Measurements from ENCODE around the gene EHMT1. TPM values are rescaled to one million over a fixed set of nuclear protein-coding genes. Genes with fewer than 3 reads are reported as not detected.

Gene EHMT1
- total RNA-seq, 2 experiments from 2014 or later = 145 to 295 TPM

- H3K4me1 ChIP-seq (ENCODE audit: insufficient read depth, low read length, poor library complexity, severe bottlenecking) = peaks cover 45% of the 10 kb centered on the region
- H3K27ac ChIP-seq (ENCODE audit: low read depth, low read length, poor library complexity, severe bottlenecking) = no peak overlapping the region
Observed at GRCh38 chr9:137708590-137709284, 89.9 kb downstream of the EHMT1 start.

GRCh38 chr9:137709411-137710101 is 90.8 kb downstream of the EHMT1 start:
- TF ChIP-seq EZH2phosphoT487 (IDR thresholded peaks at IDR 0.05; ENCODE audit: borderline replicate concordance, low read depth, low read length) (no peak), CTCF (conservative IDR thresholded peaks at IDR 0.05; ENCODE audit: low read length) (no peak)
- Histone ChIP-seq H2AFZ (ENCODE audit: low read length) (no peak overlapping the region), H3K4me3 (ENCODE audit: low read depth, low read length, poor library complexity, severe bottlenecking) (no peak overlapping the region), H3K79me2 (ENCODE audit: insufficient read depth, low read depth, low read length) (peaks cover 68% of the 10 kb centered on the region), H4K20me1 (ENCODE audit: insufficient read depth, low read length) (no peaks in the 10 kb centered on the region), H3K4me1 (ENCODE audit: insufficient read depth, low read length, poor library complexity, severe bottlenecking) (peaks cover 39% of the 10 kb centered on the region), H3K9me3 (ENCODE audit: low read length) (peaks cover 16% of the 10 kb centered on the region), H3K36me3 (ENCODE audit: insufficient read depth, low read length) (peaks cover 65% of the 10 kb centered on the region), H3K27ac (ENCODE audit: low read depth, low read length, poor library complexity, severe bottlenecking) (no peak overlapping the region), H3K4me2 (ENCODE audit: low read length) (no peak overlapping the region), H3K9me2 (ENCODE audit: insufficient read depth, low read length) (no peaks in the 10 kb centered on the region)
- intact Hi-C loops (cut with micrococcal nuclease; ENCODE audit: unreplicated experiment) = no loop called here
- ChIA-PET CTCF (ENCODE audit: unreplicated experiment) (no interaction called here), POLR2A (no interaction called here)
- no peak for DNase-seq (ENCODE audit: low spot score)
- no TSS peak for BruUV-seq (replicated peaks)

More at GRCh38 chr9:137708590-137709284, 89.9 kb downstream of the EHMT1 start:
- H3K36me3 ChIP-seq (ENCODE audit: insufficient read depth, low read length) = peaks cover 64% of the 10 kb centered on the region
- peaks cover 7% of the 10 kb centered on the region; the same call in 1 of the 2 replicates for H3K9me3 ChIP-seq (ENCODE audit: low read length)
- H3K9me2 ChIP-seq (ENCODE audit: insufficient read depth, low read length) = no peaks in the 10 kb centered on the region
- no peak overlapping the region for H3K4me3 ChIP-seq (ENCODE audit: low read depth, low read length, poor library complexity, severe bottlenecking)
- POLR2A ChIA-PET = interaction anchor here (0.6 kb wide), 1 partner anchor 8 kb away, joined by 4 read pairs; no protein-coding TSS in a partner anchor
- DNase-seq (ENCODE audit: low spot score) = no peak
- intact Hi-C loops (cut with micrococcal nuclease; ENCODE audit: unreplicated experiment) = no loop called here
- no peak overlapping the region for H3K4me2 ChIP-seq (ENCODE audit: low read length)
- H2AFZ ChIP-seq (ENCODE audit: low read length) = no peak overlapping the region
- TF ChIP-seq CTCF (conservative IDR thresholded peaks at IDR 0.05; ENCODE audit: low read length) = no peak
- TF ChIP-seq EZH2phosphoT487 (IDR thresholded peaks at IDR 0.05; ENCODE audit: borderline replicate concordance, low read depth, low read length) = no peak
- no TSS peak for BruUV-seq (replicated peaks)
- no peaks in the 10 kb centered on the region for H4K20me1 ChIP-seq (ENCODE audit: insufficient read depth, low read length)
- peaks cover 68% of the 10 kb centered on the region for H3K79me2 ChIP-seq (ENCODE audit: insufficient read depth, low read depth, low read length)
- CTCF ChIA-PET (ENCODE audit: unreplicated experiment) = no interaction called here

- H3K4me1 ChIP-seq (ENCODE audit: insufficient read depth, low read length, poor library complexity, severe bottlenecking) = peaks cover 33% of the 10 kb centered on the region
- no peak overlapping the region for H2AFZ ChIP-seq (ENCODE audit: low read length)
- ChIA-PET POLR2A (interaction anchor here (0.6 kb wide), 1 partner anchor 8 kb away, joined by 4 read pairs; no protein-coding TSS in a partner anchor), CTCF (ENCODE audit: unreplicated experiment) (no interaction called here)
- H3K79me2 ChIP-seq (ENCODE audit: insufficient read depth, low read depth, low read length) = peaks cover 70% of the 10 kb centered on the region
- no peak overlapping the region for H3K4me2 ChIP-seq (ENCODE audit: low read length)
- BruUV-seq (replicated peaks) = no TSS peak
- no peaks in the 10 kb centered on the region for H3K9me2 ChIP-seq (ENCODE audit: insufficient read depth, low read length)
- DNase-seq (ENCODE audit: low spot score) = no peak
- no peak overlapping the region for H3K27ac ChIP-seq (ENCODE audit: low read depth, low read length, poor library complexity, severe bottlenecking)
- no peak for TF ChIP-seq CTCF (conservative IDR thresholded peaks at IDR 0.05; ENCODE audit: low read length)
- no peak for TF ChIP-seq EZH2phosphoT487 (IDR thresholded peaks at IDR 0.05; ENCODE audit: borderline replicate concordance, low read depth, low read length)
- intact Hi-C loops (cut with micrococcal nuclease; ENCODE audit: unreplicated experiment) = no loop called here
- H4K20me1 ChIP-seq (ENCODE audit: insufficient read depth, low read length) = no peaks in the 10 kb centered on the region
- H3K36me3 ChIP-seq (ENCODE audit: insufficient read depth, low read length) = peaks cover 71% of the 10 kb centered on the region
- no peak overlapping the region for H3K4me3 ChIP-seq (ENCODE audit: low read depth, low read length, poor library complexity, severe bottlenecking)
- peaks cover 27% of the 10 kb centered on the region for H3K9me3 ChIP-seq (ENCODE audit: low read length)
Observed at GRCh38 chr9:137710704-137711103, 91.9 kb downstream of the EHMT1 start.
